NOMO-1 treated with dmso at 0.1 percent for 144 hours (cell line): ENCODE measurements around the gene LCTL.
"Not testable (repeated sequence)": the region's sequence is repeated elsewhere in the genome, so short reads cannot be mapped to it uniquely, and the experiment has no call there.

Experiments used
- DNase-seq: peaks from one replicate; lab custom pipeline; 2025; ENCODE audit not compliant: unreplicated experiment; lab: John Stamatoyannopoulos, UW

Gene LCTL

GRCh38 chr15:66503780-66504562 is 61.8 kb downstream of the LCTL start:
- no peak for DNase-seq

GRCh38 chr15:66503041-66503648 is 62.7 kb downstream of the LCTL start:
- DNase-seq = not testable (repeated sequence)

- DNase-seq = no peak
Measured at GRCh38 chr15:66502491-66502890, 63.3 kb downstream of the LCTL start.

- not testable (repeated sequence) for DNase-seq
Measured at GRCh38 chr15:66500346-66500745, 65.5 kb downstream of the LCTL start.

GRCh38 chr15:66498501-66499386 is 67.1 kb downstream of the LCTL start:
- DNase-seq = no peak
